HepG2 (cell line): ENCODE results near the gene ZNF181. TPM values are rescaled to one million over a fixed set of nuclear protein-coding genes. Genes with fewer than 3 reads are reported as not detected.

Experiments used
- ATAC-seq: fragments of 200-7000 bp; cut with Tn5 transposase; 3 replicates; pipeline ENCODE4 v1.9.1; 2020; ENCODE audit warnings: mild to moderate bottlenecking, moderate library complexity
- BruUV-seq: library from RNA; stranded (reverse); fragments of 400-500 nt; replicated peaks from 2 replicates; lab custom pipeline; 2021; lab: Mats Ljungman, UMichigan
- CTCF ChIA-PET: fragments of 300-600 bp; formaldehyde crosslinking; extraction: SDS; loops from one replicate; lab custom pipeline; 2021; ENCODE audit warnings: low total read pairs, inconsistent platforms, low intra/inter-chr PET ratio; lab: Yijun Ruan, JAX
- POLR2A ChIA-PET: fragments of 350-600 bp; sonication (Branson Sonifier 250); formaldehyde crosslinking; loops from one replicate; lab custom pipeline; 2020; ENCODE audit warnings: antibody characterized with exemption, inconsistent platforms; lab: Yijun Ruan, JAX
- DNase-seq: peaks from one replicate; pipeline ENCODE4 v3.0.0-alpha.2; 2015; ENCODE audit warnings: low spot score
- FAIRE-seq: peaks from 3 replicates; lab custom pipeline; 2011; peaks lifted over from hg19 to GRCh38; lab: Jason Lieb, UNC
- H2AFZ ChIP-seq: one replicate; pipeline ENCODE4 v1.6.1; 2011; ENCODE audit warnings: low read length, inconsistent platforms
- H3K27ac ChIP-seq: fragments of 300-600 bp; 3 replicates; pipeline ENCODE4 v1.8.0; 2011; ENCODE audit warnings: mixed run types, mild to moderate bottlenecking, mixed read lengths, low read length, inconsistent platforms; ENCODE audit not compliant: insufficient read depth; ENCODE audit errors: extremely low read length
- H3K27me3 ChIP-seq, 2 experiments: fragments of 200-600 bp in 1 of 2; 2 replicates in 1 of 2; 3 replicates in 1 of 2; pipeline versions ENCODE4 v1.6.0 to v1.8.0; 2011; ENCODE audit warnings: low read length in 2 of 2, mild to moderate bottlenecking in 2 of 2, moderate library complexity in 2 of 2, inconsistent platforms in 1 of 2; ENCODE audit not compliant: insufficient read depth in 2 of 2, control insufficient read depth in 1 of 2
- H3K36me3 ChIP-seq, 2 experiments: fragments of 200-600 bp in 1 of 2; replicated peaks in 1 of 2; 2 replicates in 1 of 2; 3 replicates in 1 of 2; pipeline versions ENCODE4 v1.5.1 to v1.8.0; 2011; ENCODE audit warnings: low read length in 2 of 2, inconsistent platforms in 1 of 2; ENCODE audit not compliant: insufficient read depth in 2 of 2, control insufficient read depth in 1 of 2
- H3K4me1 ChIP-seq: 2 replicates; pipeline ENCODE4 v1.5.1; 2012; ENCODE audit warnings: low read length, inconsistent platforms; ENCODE audit not compliant: insufficient read depth
- H3K4me2 ChIP-seq: 2 replicates; pipeline ENCODE4 v1.6.0; 2011; ENCODE audit warnings: low read depth, low read length, inconsistent platforms
- H3K4me3 ChIP-seq, 3 experiments: fragments of 200-600 bp in 1 of 3; sonication (generic), shearing (Covaris generic) in 1 of 3; replicated peaks in 1 of 3; 2 replicates each; pipeline ENCODE4 v1.5.1; 2011 to 2016; ENCODE audit warnings: low read length in 3 of 3, inconsistent platforms in 2 of 3, low read depth in 2 of 3, mild to moderate bottlenecking in 2 of 3, control low read depth in 1 of 3, mixed read lengths in 1 of 3; ENCODE audit not compliant: insufficient read depth in 1 of 3
- H3K79me2 ChIP-seq: one replicate; pipeline ENCODE4 v1.6.1; 2011; ENCODE audit warnings: low read length, inconsistent platforms; ENCODE audit not compliant: insufficient read depth
- H3K9ac ChIP-seq: 2 replicates; pipeline ENCODE4 v1.6.0; 2011; ENCODE audit warnings: mild to moderate bottlenecking, low read depth, low read length, inconsistent platforms; ENCODE audit not compliant: insufficient read depth
- H3K9me3 ChIP-seq: 2 replicates; pipeline ENCODE4 v1.5.1; 2012; ENCODE audit warnings: mild to moderate bottlenecking, low read length
- H4K20me1 ChIP-seq: 2 replicates; pipeline ENCODE4 v1.6.0; 2011; ENCODE audit warnings: inconsistent platforms, mild to moderate bottlenecking, low read length, moderate library complexity; ENCODE audit not compliant: insufficient read depth
- SAFB2 ChIP-seq: sonication (generic); formaldehyde crosslinking; IDR thresholded peaks from 2 replicates; pipeline ENCODE4 v1.5.1; 2020; ENCODE audit warnings: missing genetic modification reagents, low read depth, mild to moderate bottlenecking, borderline replicate concordance
- ZC3H13 ChIP-seq: sonication (generic); formaldehyde crosslinking; IDR thresholded peaks from 2 replicates; pipeline ENCODE4 v1.8.1; 2023; ENCODE audit warnings: mild to moderate bottlenecking, missing genetic modification reagents, moderate library complexity
- ZNF451 ChIP-seq: sonication (generic); formaldehyde crosslinking; IDR thresholded peaks from 2 replicates; pipeline ENCODE4 v1.5.0; 2020; ENCODE audit warnings: mild to moderate bottlenecking, missing genetic modification reagents
- ZNF572 ChIP-seq: sonication (generic); formaldehyde crosslinking; IDR thresholded peaks from 2 replicates; pipeline ENCODE4 v1.5.1; 2020; ENCODE audit warnings: mild to moderate bottlenecking, missing genetic modification reagents
- ZNF776 ChIP-seq: sonication (generic); formaldehyde crosslinking; IDR thresholded peaks from 2 replicates; pipeline ENCODE4 v1.4.0; 2020; ENCODE audit warnings: mild to moderate bottlenecking, missing genetic modification reagents
- WGBS: methylation state at CpG from one replicate; pipeline ENCODE4 v1.1.6; 2017; ENCODE audit warnings: low lambda C conversion rate; 5-methylcytosine and 5-hydroxymethylcytosine counted together
- in situ Hi-C: cut with HindIII; loops from 2 replicates; pipeline ENCODE4 v1.10.0; 2017; ENCODE audit warnings: low pct_unique_long_range_greater_than_20kb; ENCODE audit not compliant: extremely low pct_ligation_motif_present
- intact Hi-C: fragments of 100-400 bp; cut with micrococcal nuclease; formaldehyde crosslinking; loops from one replicate; pipeline ENCODE4 v1.10.0; 2022; ENCODE audit not compliant: unreplicated experiment
- polyA plus RNA-seq, 8 experiments: library from polyadenylated mRNA; depleted of rRNA in 3 of 8; stranded (reverse) in 7 of 8; unstranded in 1 of 8; fragments of >200 nt; fragmentation: Illumina TruSeq in 4 of 8; extraction: Trizol in 4 of 8; gene quantifications; 2 replicates each; pipeline versions ENCODE4 v1.2.1 to v1.2.3, GENCODE V29; 2011 to 2016; ENCODE audit warnings: low read depth in 4 of 8, missing spikeins in 1 of 8, mixed read lengths in 1 of 8; ENCODE audit not compliant: insufficient read depth in 1 of 8
- total RNA-seq, 5 experiments: library from RNA; depleted of rRNA; stranded (reverse); fragments of >200 nt; fragmentation: Illumina TruSeq; extraction: Trizol; gene quantifications; 2 replicates each; pipeline ENCODE4 v1.2.3, GENCODE V29; 2016; ENCODE audit warnings: low read depth in 1 of 5
- TF ChIP-seq, protein P1 (sequence below): IDR thresholded peaks from 2 replicates; pipeline ENCODE4 v1.6.1; 2016; ENCODE audit warnings: low read depth, missing genetic modification reagents, missing compliant biosample characterization
- TF ChIP-seq, protein P2 (sequence below): sonication (generic); formaldehyde crosslinking; IDR thresholded peaks from 2 replicates; pipeline ENCODE4 v1.5.1; 2020; ENCODE audit warnings: mild to moderate bottlenecking, moderate library complexity, missing genetic modification reagents
- TF ChIP-seq, protein P3 (sequence below): sonication (generic); formaldehyde crosslinking; IDR thresholded peaks from 2 replicates; pipeline ENCODE4 v1.4.0; 2020; ENCODE audit warnings: missing genetic modification reagents
- TF ChIP-seq, protein P4 (sequence below): sonication (generic); formaldehyde crosslinking; IDR thresholded peaks from 2 replicates; pipeline ENCODE4 v1.5.0; 2020; ENCODE audit warnings: missing genetic modification reagents
- TF ChIP-seq, protein P5 (sequence below): sonication (generic); formaldehyde crosslinking; IDR thresholded peaks from 2 replicates; pipeline ENCODE4 v1.5.0; 2020; ENCODE audit warnings: mild to moderate bottlenecking, missing genetic modification reagents, moderate library complexity

ZNF181 gene
- total and polyA plus RNA-seq, 2 of the 13 experiments (the other 11 are each of a cell fraction or from before 2014, with no cell fraction given), result 10.6 to 15.5 TPM

DNA sequence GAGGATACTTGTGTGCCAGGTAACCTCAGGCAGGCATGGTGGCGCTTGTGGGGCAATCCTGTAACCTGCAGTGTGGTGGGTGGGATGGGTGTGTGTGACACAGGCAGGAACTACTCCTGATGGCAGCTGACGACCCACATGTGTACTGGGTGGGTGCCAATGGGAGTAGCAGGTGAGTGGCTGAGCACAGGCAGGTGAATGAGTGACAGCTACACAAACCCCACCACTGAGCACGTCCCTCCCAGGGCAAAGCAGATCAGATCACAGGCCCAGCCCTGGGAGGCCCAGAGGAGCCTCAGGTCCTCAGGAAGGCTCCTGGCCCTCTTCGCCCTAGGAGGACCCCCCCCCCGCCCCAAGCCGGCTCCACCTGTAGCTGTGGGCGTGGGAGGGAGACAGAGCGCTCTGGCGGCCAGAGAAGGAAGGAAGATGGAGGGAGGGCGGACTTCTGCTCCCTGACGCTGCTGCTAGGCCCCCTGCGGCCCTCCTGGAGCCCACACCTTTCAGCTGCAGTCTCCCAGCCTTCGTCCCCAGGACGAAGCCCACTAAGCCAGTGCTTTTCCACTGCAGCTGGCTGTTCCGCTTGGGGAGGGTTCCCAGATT is 1.3 kb upstream of the ZNF181 start:
- FAIRE-seq (no peak), DNase-seq (no peak), ATAC-seq (no peak)
- intact Hi-C loops (loop anchor here (1.0 kb wide), 1 partner anchor 194 kb away; the partner anchor contains the start of gene ZNF30), in situ Hi-C loops (no loop called here)
- no peaks in the 10 kb centered on the region for H4K20me1 ChIP-seq
- H3K9me3 ChIP-seq, result no peaks in the 10 kb centered on the region
- no TSS peak for BruUV-seq
- peaks cover 7% of the 10 kb centered on the region for H3K79me2 ChIP-seq
- H3K4me3 ChIP-seq, result peak overlapping the region; percentile 75 to 79 (median 78)
- POLR2A ChIA-PET, result interaction anchor here (1.1 to 1.7 kb wide), 3 partner anchors 13 to 305 kb away, joined by 3 to 10 read pairs (median 3); no protein-coding TSS in a partner anchor
- H3K27me3 ChIP-seq, result no peaks in the 10 kb centered on the region; a peak in 1 of 5 replicates
- peaks cover 0 to 2% of the 10 kb centered on the region in 2 experiments; a peak in 1 of 5 replicates for H3K36me3 ChIP-seq
- H3K4me1 ChIP-seq, result peaks cover 34% of the 10 kb centered on the region
- CTCF ChIA-PET, result no interaction called here
- peak overlapping the region; percentile 98 for H3K27ac ChIP-seq
- 48% methylated on average over 7 of the region's 15 CpGs for WGBS
- peak overlapping the region; percentile 94 for H3K4me2 ChIP-seq
- H2AFZ ChIP-seq, result no peak overlapping the region
- H3K9ac ChIP-seq, result peak overlapping the region; percentile 91
- TF ChIP-seq ZNF776 (CRISPR knock-in tag) (no peak), SAFB2 (CRISPR knock-in tag) (peak; percentile 29; the same call in 1 of the 2 replicates), ZNF572 (CRISPR knock-in tag) (0 out of 2 replicates have a peak, but pooled peaks have one; percentile 38), ZC3H13 (CRISPR knock-in tag) (0 out of 2 replicates have a peak, but pooled peaks have one; percentile 28), ZNF451 (CRISPR knock-in tag) (peak; percentile 53; the same call in 1 of the 2 replicates)
- TF ChIP-seq, protein P1, sequence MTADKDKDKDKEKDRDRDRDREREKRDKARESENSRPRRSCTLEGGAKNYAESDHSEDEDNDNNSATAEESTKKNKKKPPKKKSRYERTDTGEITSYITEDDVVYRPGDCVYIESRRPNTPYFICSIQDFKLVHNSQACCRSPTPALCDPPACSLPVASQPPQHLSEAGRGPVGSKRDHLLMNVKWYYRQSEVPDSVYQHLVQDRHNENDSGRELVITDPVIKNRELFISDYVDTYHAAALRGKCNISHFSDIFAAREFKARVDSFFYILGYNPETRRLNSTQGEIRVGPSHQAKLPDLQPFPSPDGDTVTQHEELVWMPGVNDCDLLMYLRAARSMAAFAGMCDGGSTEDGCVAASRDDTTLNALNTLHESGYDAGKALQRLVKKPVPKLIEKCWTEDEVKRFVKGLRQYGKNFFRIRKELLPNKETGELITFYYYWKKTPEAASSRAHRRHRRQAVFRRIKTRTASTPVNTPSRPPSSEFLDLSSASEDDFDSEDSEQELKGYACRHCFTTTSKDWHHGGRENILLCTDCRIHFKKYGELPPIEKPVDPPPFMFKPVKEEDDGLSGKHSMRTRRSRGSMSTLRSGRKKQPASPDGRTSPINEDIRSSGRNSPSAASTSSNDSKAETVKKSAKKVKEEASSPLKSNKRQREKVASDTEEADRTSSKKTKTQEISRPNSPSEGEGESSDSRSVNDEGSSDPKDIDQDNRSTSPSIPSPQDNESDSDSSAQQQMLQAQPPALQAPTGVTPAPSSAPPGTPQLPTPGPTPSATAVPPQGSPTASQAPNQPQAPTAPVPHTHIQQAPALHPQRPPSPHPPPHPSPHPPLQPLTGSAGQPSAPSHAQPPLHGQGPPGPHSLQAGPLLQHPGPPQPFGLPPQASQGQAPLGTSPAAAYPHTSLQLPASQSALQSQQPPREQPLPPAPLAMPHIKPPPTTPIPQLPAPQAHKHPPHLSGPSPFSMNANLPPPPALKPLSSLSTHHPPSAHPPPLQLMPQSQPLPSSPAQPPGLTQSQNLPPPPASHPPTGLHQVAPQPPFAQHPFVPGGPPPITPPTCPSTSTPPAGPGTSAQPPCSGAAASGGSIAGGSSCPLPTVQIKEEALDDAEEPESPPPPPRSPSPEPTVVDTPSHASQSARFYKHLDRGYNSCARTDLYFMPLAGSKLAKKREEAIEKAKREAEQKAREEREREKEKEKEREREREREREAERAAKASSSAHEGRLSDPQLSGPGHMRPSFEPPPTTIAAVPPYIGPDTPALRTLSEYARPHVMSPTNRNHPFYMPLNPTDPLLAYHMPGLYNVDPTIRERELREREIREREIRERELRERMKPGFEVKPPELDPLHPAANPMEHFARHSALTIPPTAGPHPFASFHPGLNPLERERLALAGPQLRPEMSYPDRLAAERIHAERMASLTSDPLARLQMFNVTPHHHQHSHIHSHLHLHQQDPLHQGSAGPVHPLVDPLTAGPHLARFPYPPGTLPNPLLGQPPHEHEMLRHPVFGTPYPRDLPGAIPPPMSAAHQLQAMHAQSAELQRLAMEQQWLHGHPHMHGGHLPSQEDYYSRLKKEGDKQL (CRISPR knock-in tag), result 0 out of 2 replicates have a peak, but pooled peaks have one; percentile 3
- TF ChIP-seq, protein P2, sequence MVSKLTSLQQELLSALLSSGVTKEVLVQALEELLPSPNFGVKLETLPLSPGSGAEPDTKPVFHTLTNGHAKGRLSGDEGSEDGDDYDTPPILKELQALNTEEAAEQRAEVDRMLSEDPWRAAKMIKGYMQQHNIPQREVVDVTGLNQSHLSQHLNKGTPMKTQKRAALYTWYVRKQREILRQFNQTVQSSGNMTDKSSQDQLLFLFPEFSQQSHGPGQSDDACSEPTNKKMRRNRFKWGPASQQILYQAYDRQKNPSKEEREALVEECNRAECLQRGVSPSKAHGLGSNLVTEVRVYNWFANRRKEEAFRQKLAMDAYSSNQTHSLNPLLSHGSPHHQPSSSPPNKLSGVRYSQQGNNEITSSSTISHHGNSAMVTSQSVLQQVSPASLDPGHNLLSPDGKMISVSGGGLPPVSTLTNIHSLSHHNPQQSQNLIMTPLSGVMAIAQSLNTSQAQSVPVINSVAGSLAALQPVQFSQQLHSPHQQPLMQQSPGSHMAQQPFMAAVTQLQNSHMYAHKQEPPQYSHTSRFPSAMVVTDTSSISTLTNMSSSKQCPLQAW, result peak; percentile 31; the same call in 1 of the 2 replicates
- TF ChIP-seq, protein P3, sequence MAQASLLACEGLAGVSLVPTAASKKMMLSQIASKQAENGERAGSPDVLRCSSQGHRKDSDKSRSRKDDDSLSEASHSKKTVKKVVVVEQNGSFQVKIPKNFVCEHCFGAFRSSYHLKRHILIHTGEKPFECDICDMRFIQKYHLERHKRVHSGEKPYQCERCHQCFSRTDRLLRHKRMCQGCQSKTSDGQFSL (CRISPR knock-in tag), result peak; percentile 79
- TF ChIP-seq, protein P4, sequence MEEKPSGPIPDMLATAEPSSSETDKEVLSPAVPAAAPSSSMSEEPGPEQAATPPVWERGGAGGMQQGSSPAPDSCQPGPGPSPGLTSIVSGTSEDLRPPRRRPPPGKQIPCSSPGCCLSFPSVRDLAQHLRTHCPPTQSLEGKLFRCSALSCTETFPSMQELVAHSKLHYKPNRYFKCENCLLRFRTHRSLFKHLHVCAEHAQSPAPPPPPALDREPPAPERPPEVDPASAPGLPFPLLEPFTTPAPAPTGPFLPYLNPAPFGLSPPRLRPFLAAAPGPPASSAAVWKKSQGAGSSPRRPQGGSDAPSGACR (CRISPR knock-in tag), result 0 out of 2 replicates have a peak, but pooled peaks have one; percentile 41
- TF ChIP-seq, protein P5, sequence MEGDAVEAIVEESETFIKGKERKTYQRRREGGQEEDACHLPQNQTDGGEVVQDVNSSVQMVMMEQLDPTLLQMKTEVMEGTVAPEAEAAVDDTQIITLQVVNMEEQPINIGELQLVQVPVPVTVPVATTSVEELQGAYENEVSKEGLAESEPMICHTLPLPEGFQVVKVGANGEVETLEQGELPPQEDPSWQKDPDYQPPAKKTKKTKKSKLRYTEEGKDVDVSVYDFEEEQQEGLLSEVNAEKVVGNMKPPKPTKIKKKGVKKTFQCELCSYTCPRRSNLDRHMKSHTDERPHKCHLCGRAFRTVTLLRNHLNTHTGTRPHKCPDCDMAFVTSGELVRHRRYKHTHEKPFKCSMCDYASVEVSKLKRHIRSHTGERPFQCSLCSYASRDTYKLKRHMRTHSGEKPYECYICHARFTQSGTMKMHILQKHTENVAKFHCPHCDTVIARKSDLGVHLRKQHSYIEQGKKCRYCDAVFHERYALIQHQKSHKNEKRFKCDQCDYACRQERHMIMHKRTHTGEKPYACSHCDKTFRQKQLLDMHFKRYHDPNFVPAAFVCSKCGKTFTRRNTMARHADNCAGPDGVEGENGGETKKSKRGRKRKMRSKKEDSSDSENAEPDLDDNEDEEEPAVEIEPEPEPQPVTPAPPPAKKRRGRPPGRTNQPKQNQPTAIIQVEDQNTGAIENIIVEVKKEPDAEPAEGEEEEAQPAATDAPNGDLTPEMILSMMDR, result peak; percentile 37
